A549 treated with GW870086 at 1 μM for 4 hours (cell line): ENCODE data around the gene RNF145. TPM values are rescaled to one million over a fixed set of nuclear protein-coding genes. Genes with fewer than 3 reads are reported as not detected.

ENCODE experiments used
- total RNA-seq: library from RNA; stranded (reverse); fragments of 200-300 nt; extraction: Qiagen RNA extraction; gene quantifications from 5 replicates; pipeline ENCODE4 v1.2.3, GENCODE V29; 2022; ENCODE audit warnings: low read depth

Gene RNF145, protein sequence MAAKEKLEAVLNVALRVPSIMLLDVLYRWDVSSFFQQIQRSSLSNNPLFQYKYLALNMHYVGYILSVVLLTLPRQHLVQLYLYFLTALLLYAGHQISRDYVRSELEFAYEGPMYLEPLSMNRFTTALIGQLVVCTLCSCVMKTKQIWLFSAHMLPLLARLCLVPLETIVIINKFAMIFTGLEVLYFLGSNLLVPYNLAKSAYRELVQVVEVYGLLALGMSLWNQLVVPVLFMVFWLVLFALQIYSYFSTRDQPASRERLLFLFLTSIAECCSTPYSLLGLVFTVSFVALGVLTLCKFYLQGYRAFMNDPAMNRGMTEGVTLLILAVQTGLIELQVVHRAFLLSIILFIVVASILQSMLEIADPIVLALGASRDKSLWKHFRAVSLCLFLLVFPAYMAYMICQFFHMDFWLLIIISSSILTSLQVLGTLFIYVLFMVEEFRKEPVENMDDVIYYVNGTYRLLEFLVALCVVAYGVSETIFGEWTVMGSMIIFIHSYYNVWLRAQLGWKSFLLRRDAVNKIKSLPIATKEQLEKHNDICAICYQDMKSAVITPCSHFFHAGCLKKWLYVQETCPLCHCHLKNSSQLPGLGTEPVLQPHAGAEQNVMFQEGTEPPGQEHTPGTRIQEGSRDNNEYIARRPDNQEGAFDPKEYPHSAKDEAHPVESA
- total RNA-seq, result 130 to 142 TPM (median 138 TPM) in 5 replicates

DNA sequence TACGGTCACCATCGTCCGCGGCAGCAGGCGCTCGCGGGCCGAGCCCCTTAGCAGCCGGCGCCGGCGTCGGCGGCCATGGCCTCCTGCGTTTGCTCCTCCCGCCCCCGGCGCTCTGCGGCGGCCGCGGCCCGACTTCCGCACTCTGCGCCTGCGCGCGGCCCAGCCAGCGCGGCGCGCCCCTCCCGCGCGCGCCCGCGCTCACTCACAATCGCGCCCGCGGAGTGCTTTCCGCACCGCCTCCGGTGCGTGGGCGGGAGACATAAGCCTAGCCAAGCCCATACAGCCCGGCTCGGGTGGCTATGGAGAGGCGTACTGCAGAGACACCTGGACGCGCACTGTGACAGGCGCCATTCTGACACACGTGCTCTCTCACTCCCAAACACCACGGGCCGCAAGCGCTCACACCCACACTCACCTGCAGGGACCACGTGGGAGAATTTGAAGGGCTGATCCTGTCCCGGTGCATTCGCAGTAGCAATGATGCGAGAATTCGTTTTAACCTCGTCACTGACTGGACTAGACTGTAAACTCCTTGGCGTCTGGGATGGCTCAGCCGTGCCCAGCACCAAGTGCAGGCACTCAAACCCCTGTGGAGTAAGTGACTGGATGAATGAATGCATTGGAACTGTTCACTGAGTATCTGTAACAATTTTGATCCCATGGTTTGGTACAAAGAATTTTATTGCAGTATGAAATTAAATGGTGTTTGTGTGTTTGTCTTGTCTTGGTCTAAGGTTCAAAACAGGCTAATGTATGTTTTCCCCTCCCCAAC is at the start of gene RNF145:
Gene RNF145 (minus strand): TSS at position 116 of the 772 bp plus-strand sequence. CDS start 5,936 bp downstream, outside the sequence.

Other genes with a start within 250 kb of the RNF145 start
- 0.40 to 1.1 TPM (median 0.61 TPM) in 5 replicates for gene EBF1, start 109.6 kb downstream of the RNF145 start, total RNA-seq
- gene UBLCP1, start 53.7 kb upstream of the RNF145 start, total RNA-seq, result 30.3 to 38.3 TPM (median 36.9 TPM) in 5 replicates
- gene IL12B, start 120.9 kb upstream of the RNF145 start, total RNA-seq, result 0.06 to 0.08 TPM (median 0.07 TPM) in 3 of 5 replicates, not detected in the others